GM12892 (cell line): Measurements from ENCODE around the gene APOBEC3A.

ENCODE experiments used
- POLR2A ChIP-seq: IDR thresholded peaks from 2 replicates; pipeline ENCODE4 v1.6.1; 2011; ENCODE audit warnings: low read depth, low read length, control low read depth
- POLR2AphosphoS5 ChIP-seq: IDR thresholded peaks from 2 replicates; pipeline ENCODE4 v1.6.1; 2011; ENCODE audit warnings: low read depth, low read length, control low read depth
- TAF1 ChIP-seq: IDR thresholded peaks from 2 replicates; pipeline ENCODE4 v1.6.1; 2011; ENCODE audit warnings: low read depth, mild to moderate bottlenecking, control low read depth, low read length, borderline replicate concordance

DNA sequence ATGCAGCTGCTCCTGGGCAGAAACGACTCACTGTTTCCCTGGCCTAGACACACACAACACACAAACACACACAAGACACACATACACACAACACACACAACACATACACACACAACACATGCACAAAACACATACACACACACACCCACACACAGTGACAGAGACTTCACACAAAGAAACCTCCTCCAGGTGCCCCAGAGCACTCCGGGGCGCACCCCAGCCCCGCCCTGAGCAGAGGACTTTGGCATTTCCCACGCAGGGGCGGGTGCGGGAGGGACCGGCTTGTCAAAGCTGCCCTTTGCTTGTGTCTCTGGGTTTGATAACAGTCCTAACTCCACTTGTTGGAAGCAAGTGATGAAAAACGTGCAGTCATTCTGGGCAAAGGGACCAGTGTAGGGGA lies 6.5 kb downstream of the APOBEC3A start:
- TF ChIP-seq POLR2A, result no peak
- TF ChIP-seq POLR2AphosphoS5, result no peak
- TF ChIP-seq TAF1, result no peak
